HG03378 (cell line): ENCODE measurements around the gene MRPS2.
"Not testable (repeated sequence)": the region's sequence is repeated elsewhere in the genome, so short reads cannot be mapped to it uniquely, and the experiment has no call there.

ENCODE experiments used
- ATAC-seq: cut with Tn5 transposase; IDR thresholded peaks from one replicate; pipeline ENCODE4 v1.9.1; 2021; ENCODE audit warnings: mild to moderate bottlenecking, moderate library complexity; ENCODE audit not compliant: unreplicated experiment

MRPS2 gene

GRCh38 chr9:135513351-135513846 lies 12.9 kb downstream of the MRPS2 start:
- ATAC-seq: no peak

GRCh38 chr9:135513906-135514305 lies 13.4 kb downstream of the MRPS2 start:
- not testable (repeated sequence) for ATAC-seq

GRCh38 chr9:135514342-135515082 lies 14.0 kb downstream of the MRPS2 start:
- ATAC-seq: no peak

- ATAC-seq: no peak
These were observed 14.8 kb downstream of the MRPS2 start for GRCh38 chr9:135515083-135515951.

- no peak for ATAC-seq
These were observed 15.8 kb downstream of the MRPS2 start for GRCh38 chr9:135516132-135516860.

- ATAC-seq: no peak
These were observed 16.9 kb downstream of the MRPS2 start for GRCh38 chr9:135517407-135517822.

- no peak for ATAC-seq
These were observed 18.9 kb downstream of the MRPS2 start for GRCh38 chr9:135519179-135519971.

- no peak for ATAC-seq
These were observed 20.6 kb downstream of the MRPS2 start, which contains the start of gene LCN1 for GRCh38 chr9:135520916-135521607. TSS of gene LCN1 (plus strand) at chr9:135521440. CDS start at chr9:135521498, 58 bp downstream.

- no peak for ATAC-seq
These were observed 21.2 kb downstream of the MRPS2 start for GRCh38 chr9:135521608-135522095.

- ATAC-seq: no peak
These were observed 21.8 kb downstream of the MRPS2 start for GRCh38 chr9:135522137-135522877.

- ATAC-seq: no peak
These were observed 22.4 kb downstream of the MRPS2 start for GRCh38 chr9:135522931-135523330.

- ATAC-seq: no peak
These were observed 23.1 kb downstream of the MRPS2 start for GRCh38 chr9:135523521-135524129.

- no peak for ATAC-seq
These were observed 23.8 kb downstream of the MRPS2 start for GRCh38 chr9:135524130-135524861.

GRCh38 chr9:135525241-135526088 lies 25.0 kb downstream of the MRPS2 start:
- ATAC-seq: no peak

GRCh38 chr9:135526089-135526729 lies 25.7 kb downstream of the MRPS2 start:
- no peak for ATAC-seq
